Measurements from ENCODE around the gene NCAPD3. TPM values are rescaled to one million over a fixed set of nuclear protein-coding genes. Genes with fewer than 3 reads are reported as not detected.

Gene NCAPD3
- total and polyA plus RNA-seq, 9 of the 15 experiments (the other 6 are each of a cell fraction or from before 2014, with no cell fraction given): 23.6 to 80.6 (median 58.6) TPM

DNA sequence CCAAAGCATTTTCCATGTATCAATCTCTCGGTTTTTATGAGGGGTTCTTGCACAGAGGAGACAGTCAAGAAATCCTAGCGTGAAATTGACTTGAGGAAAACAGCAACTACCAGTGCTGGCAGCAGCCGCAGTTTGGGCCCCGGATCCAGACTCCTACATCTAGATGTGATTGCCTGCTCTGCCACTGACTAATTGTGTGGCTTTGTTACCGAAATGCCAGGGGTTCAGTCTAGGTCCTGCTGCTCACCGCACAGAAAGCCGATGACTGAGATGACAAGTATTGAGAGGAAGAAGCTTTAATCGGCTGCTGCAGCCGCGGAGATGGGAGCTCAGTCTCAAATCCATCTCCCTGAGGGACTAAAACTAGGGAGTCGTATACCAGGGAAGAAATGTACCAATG is 44.2 kb upstream of the NCAPD3 start:
- ChIA-PET CTCF (ENCODE audit: low intra/inter-chr PET ratio) (no interaction called here), POLR2A (interaction anchor here (1.0 kb wide), 1 partner anchor 17 kb away, joined by 5 read pairs; no protein-coding TSS in a partner anchor)
- no peak for FAIRE-seq
- Histone ChIP-seq H3K27me3 (ENCODE audit: control insufficient read depth in 2 of 2, insufficient read depth in 2 of 2, low read length in 2 of 2) (peaks cover 13 to 35% of the 10 kb centered on the region in 2 experiments), H4K20me1 (replicated peaks; ENCODE audit: control insufficient read depth, insufficient read depth, low read length) (no peaks in the 10 kb centered on the region), H3K4me3 (no peak overlapping the region), H3K79me2 (ENCODE audit: control insufficient read depth, insufficient read depth, low read length) (no peaks in the 10 kb centered on the region), H3K9me3 (replicated peaks; ENCODE audit: control insufficient read depth, insufficient read depth, low read depth, low read length) (no peaks in the 10 kb centered on the region), H2AFZ (ENCODE audit: low read depth, low read length) (no peak overlapping the region), H3K9ac (ENCODE audit: insufficient read depth in 1 of 2, low read depth in 2 of 2, low read length in 2 of 2) (no peak overlapping the region), H3K4me1 (replicated peaks in 1 of 2; ENCODE audit: control insufficient read depth in 2 of 2, insufficient read depth in 2 of 2, low read length in 2 of 2) (peaks cover 0 to 4% of the 10 kb centered on the region in 2 experiments; a peak in 2 of 5 replicates), H3K36me3 (ENCODE audit: control insufficient read depth, insufficient read depth, low read length) (peaks cover 7% of the 10 kb centered on the region; the same call in 1 of the 3 replicates), H3K9me1 (ENCODE audit: control insufficient read depth, insufficient read depth, low read length) (no peaks in the 10 kb centered on the region), H3K27ac (ENCODE audit: extremely low read depth, low read depth, low read length) (no peak overlapping the region), H3K4me2 (ENCODE audit: insufficient read depth, low read length) (no peak overlapping the region)
- WGBS (ENCODE audit: insufficient coverage, low coverage, missing lambda C conversion rate): 63% methylated on average over 11 of the region's 11 CpGs
- DNase-seq (ENCODE audit: extremely low read depth in 1 of 4, low spot score in 3 of 4): no peak
- intact Hi-C loops (cut with micrococcal nuclease): no loop called here
- in situ Hi-C loops (cut with MboI): no loop called here
- BruUV-seq (replicated peaks): no TSS peak
- no peak for ATAC-seq
- TF ChIP-seq, protein P1, sequence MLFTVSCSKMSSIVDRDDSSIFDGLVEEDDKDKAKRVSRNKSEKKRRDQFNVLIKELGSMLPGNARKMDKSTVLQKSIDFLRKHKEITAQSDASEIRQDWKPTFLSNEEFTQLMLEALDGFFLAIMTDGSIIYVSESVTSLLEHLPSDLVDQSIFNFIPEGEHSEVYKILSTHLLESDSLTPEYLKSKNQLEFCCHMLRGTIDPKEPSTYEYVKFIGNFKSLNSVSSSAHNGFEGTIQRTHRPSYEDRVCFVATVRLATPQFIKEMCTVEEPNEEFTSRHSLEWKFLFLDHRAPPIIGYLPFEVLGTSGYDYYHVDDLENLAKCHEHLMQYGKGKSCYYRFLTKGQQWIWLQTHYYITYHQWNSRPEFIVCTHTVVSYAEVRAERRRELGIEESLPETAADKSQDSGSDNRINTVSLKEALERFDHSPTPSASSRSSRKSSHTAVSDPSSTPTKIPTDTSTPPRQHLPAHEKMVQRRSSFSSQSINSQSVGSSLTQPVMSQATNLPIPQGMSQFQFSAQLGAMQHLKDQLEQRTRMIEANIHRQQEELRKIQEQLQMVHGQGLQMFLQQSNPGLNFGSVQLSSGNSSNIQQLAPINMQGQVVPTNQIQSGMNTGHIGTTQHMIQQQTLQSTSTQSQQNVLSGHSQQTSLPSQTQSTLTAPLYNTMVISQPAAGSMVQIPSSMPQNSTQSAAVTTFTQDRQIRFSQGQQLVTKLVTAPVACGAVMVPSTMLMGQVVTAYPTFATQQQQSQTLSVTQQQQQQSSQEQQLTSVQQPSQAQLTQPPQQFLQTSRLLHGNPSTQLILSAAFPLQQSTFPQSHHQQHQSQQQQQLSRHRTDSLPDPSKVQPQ (CRISPR knock-in tag; IDR thresholded peaks at IDR 0.05; ENCODE audit: borderline replicate concordance): no peak
- TF ChIP-seq, protein P2, sequence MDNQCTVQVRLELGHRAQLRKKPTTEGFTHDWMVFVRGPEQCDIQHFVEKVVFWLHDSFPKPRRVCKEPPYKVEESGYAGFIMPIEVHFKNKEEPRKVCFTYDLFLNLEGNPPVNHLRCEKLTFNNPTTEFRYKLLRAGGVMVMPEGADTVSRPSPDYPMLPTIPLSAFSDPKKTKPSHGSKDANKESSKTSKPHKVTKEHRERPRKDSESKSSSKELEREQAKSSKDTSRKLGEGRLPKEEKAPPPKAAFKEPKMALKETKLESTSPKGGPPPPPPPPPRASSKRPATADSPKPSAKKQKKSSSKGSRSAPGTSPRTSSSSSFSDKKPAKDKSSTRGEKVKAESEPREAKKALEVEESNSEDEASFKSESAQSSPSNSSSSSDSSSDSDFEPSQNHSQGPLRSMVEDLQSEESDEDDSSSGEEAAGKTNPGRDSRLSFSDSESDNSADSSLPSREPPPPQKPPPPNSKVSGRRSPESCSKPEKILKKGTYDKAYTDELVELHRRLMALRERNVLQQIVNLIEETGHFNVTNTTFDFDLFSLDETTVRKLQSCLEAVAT (IDR thresholded peaks at IDR 0.05): no peak
- TF ChIP-seq NFRKB (IDR thresholded peaks at IDR 0.05; ENCODE audit: low read depth): no peak
- no peak for TF ChIP-seq TGIF2 (CRISPR knock-in tag; IDR thresholded peaks at IDR 0.05)
- no peak for TF ChIP-seq ZNF57 (CRISPR knock-in tag; IDR thresholded peaks at IDR 0.05)
- no peak for TF ChIP-seq ZBTB8A (IDR thresholded peaks at IDR 0.05; ENCODE audit: partially characterized antibody)
- no peak for TF ChIP-seq POLR2G (IDR thresholded peaks at IDR 0.05; ENCODE audit: low read depth, low read length)
- no peak for TF ChIP-seq E2F6 (IDR thresholded peaks at IDR 0.05; ENCODE audit: borderline replicate concordance in 1 of 2, extremely low read depth in 1 of 2, insufficient read depth in 1 of 2, insufficient read length in 1 of 2, low read depth in 1 of 2, low read length in 1 of 2, poor library complexity in 1 of 2, severe bottlenecking in 1 of 2)
- TF ChIP-seq, protein P3, sequence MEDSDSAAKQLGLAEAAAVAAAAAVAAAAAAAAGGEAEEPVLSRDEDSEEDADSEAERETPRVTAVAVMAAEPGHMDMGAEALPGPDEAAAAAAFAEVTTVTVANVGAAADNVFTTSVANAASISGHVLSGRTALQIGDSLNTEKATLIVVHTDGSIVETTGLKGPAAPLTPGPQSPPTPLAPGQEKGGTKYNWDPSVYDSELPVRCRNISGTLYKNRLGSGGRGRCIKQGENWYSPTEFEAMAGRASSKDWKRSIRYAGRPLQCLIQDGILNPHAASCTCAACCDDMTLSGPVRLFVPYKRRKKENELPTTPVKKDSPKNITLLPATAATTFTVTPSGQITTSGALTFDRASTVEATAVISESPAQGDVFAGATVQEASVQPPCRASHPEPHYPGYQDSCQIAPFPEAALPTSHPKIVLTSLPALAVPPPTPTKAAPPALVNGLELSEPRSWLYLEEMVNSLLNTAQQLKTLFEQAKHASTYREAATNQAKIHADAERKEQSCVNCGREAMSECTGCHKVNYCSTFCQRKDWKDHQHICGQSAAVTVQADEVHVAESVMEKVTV (CRISPR knock-in tag; IDR thresholded peaks at IDR 0.05): no peak
- TF ChIP-seq RBFOX2 (IDR thresholded peaks at IDR 0.05; ENCODE audit: low read depth, low read length): no peak
- TF ChIP-seq, protein P4, sequence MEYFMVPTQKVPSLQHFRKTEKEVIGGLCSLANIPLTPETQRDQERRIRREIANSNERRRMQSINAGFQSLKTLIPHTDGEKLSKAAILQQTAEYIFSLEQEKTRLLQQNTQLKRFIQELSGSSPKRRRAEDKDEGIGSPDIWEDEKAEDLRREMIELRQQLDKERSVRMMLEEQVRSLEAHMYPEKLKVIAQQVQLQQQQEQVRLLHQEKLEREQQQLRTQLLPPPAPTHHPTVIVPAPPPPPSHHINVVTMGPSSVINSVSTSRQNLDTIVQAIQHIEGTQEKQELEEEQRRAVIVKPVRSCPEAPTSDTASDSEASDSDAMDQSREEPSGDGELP (CRISPR knock-in tag; IDR thresholded peaks at IDR 0.05; ENCODE audit: borderline replicate concordance): no peak
- TF ChIP-seq, protein P5, sequence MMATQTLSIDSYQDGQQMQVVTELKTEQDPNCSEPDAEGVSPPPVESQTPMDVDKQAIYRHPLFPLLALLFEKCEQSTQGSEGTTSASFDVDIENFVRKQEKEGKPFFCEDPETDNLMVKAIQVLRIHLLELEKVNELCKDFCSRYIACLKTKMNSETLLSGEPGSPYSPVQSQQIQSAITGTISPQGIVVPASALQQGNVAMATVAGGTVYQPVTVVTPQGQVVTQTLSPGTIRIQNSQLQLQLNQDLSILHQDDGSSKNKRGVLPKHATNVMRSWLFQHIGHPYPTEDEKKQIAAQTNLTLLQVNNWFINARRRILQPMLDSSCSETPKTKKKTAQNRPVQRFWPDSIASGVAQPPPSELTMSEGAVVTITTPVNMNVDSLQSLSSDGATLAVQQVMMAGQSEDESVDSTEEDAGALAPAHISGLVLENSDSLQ (IDR thresholded peaks at IDR 0.05): no peak
- no peak for TF ChIP-seq FOXP1 (CRISPR knock-in tag; IDR thresholded peaks at IDR 0.05)
